NK-92 treated with Interleukin-12 subunit alpha and Interleukin-12 subunit beta, amount 100 ng/mL, for 24 hours (cell line): ENCODE data around the gene ABCA8.
"Not testable (repeated sequence)": the region's sequence is repeated elsewhere in the genome, so short reads cannot be mapped to it uniquely, and the experiment has no call there.

Experiments
- DNase-seq: peaks from one replicate; lab custom pipeline; 2025; lab: John Stamatoyannopoulos, UW

Gene ABCA8

GRCh38 chr17:68829211-68829610 is 126.0 kb downstream of the ABCA8 start:
- no peak for DNase-seq

GRCh38 chr17:68824707-68825106 is 130.5 kb downstream of the ABCA8 start:
- no peak for DNase-seq

- not testable (repeated sequence) for DNase-seq
These were observed 131.0 kb downstream of the ABCA8 start for GRCh38 chr17:68824185-68824584.

- DNase-seq: no peak
These were observed 132.4 kb downstream of the ABCA8 start for GRCh38 chr17:68822719-68823289.

GRCh38 chr17:68821860-68822696 is 133.1 kb downstream of the ABCA8 start:
- no peak for DNase-seq

- DNase-seq: no peak
These were observed 134.2 kb downstream of the ABCA8 start for GRCh38 chr17:68820825-68821481.

- no peak for DNase-seq
These were observed 134.7 kb downstream of the ABCA8 start for GRCh38 chr17:68820476-68820824.

- no peak for DNase-seq
These were observed 135.7 kb downstream of the ABCA8 start for GRCh38 chr17:68819465-68819864.
